GM12878 (cell line): ENCODE measurements around the gene MYO7A. TPM values are rescaled to one million over a fixed set of nuclear protein-coding genes. Genes with fewer than 3 reads are reported as not detected.

ENCODE experiments used
- ASH2L ChIP-seq: fragments of 300-600, 200-600 bp; sonication (generic); IDR thresholded peaks from 2 replicates; pipeline ENCODE4 v1.6.1; 2017; ENCODE audit warnings: low read depth, mild to moderate bottlenecking, borderline replicate concordance
- BHLHE40 ChIP-seq, 2 experiments: fragments of 450-650 bp in 1 of 2; IDR thresholded peaks; 2 replicates each; pipeline ENCODE4 v1.6.1; 2011 to 2017; ENCODE audit warnings: low read depth in 2 of 2, borderline replicate concordance in 1 of 2, improper control_type of control experiment in 1 of 2, low read length in 1 of 2, mild to moderate bottlenecking in 1 of 2
- EP300 ChIP-seq, 2 experiments: fragments of 150-350 bp in 1 of 2; IDR thresholded peaks; 2 replicates each; pipeline ENCODE4 v1.6.1; 2011 to 2012; ENCODE audit warnings: low read depth in 2 of 2, low read length in 2 of 2, borderline replicate concordance in 1 of 2, improper control_type of control experiment in 1 of 2, inconsistent platforms in 1 of 2; ENCODE audit not compliant: control insufficient read depth in 1 of 2
- HDGF ChIP-seq: fragments of 450-650 bp; IDR thresholded peaks from 2 replicates; pipeline ENCODE4 v1.6.1; 2016; ENCODE audit warnings: antibody characterized with exemption
- IKZF1 ChIP-seq: fragments of 450-650 bp; conservative IDR thresholded peaks from 2 replicates; pipeline ENCODE4 v1.6.1; 2017; ENCODE audit warnings: antibody characterized with exemption, mild to moderate bottlenecking
- RAD21 ChIP-seq: IDR thresholded peaks from 2 replicates; pipeline ENCODE4 v1.6.1; 2011; ENCODE audit warnings: mild to moderate bottlenecking, low read depth, low read length, moderate library complexity; ENCODE audit not compliant: insufficient read depth
- polyA plus RNA-seq, 11 experiments: library from polyadenylated mRNA; depleted of rRNA in 4 of 11; unstranded in 6 of 11; stranded (reverse) in 5 of 11; fragments of >200 nt; fragmentation: Nextera tagmentation in 4 of 11; fragmentation: Illumina TruSeq in 1 of 11; extraction: Ambion mirVana in 4 of 11; extraction: Trizol in 1 of 11; gene quantifications; 1 replicate in 1 of 11; 2 replicates in 10 of 11; pipeline versions ENCODE4 v1.2.1 to v1.2.3, GENCODE V29; 2011 to 2016; ENCODE audit warnings: inconsistent platforms in 2 of 11, missing spikeins in 2 of 11, low read depth in 1 of 11
- total RNA-seq, 4 experiments: library from RNA; depleted of rRNA in 3 of 4; stranded (reverse); fragments of >200 nt in 3 of 4; fragmentation: Illumina TruSeq in 1 of 4; extraction: Trizol in 1 of 4; gene quantifications; 2 replicates each; pipeline versions ENCODE4 v1.2.1 to v1.2.3, GENCODE V29; 2013 to 2021
- TF ChIP-seq, protein P1 (sequence below): fragments of 450-650 bp; formaldehyde crosslinking; IDR thresholded peaks from 2 replicates; pipeline ENCODE4 v1.5.0; 2022; ENCODE audit warnings: mild to moderate bottlenecking, missing genetic modification characterization
- TF ChIP-seq, protein P2 (sequence below): fragments of 450-650 bp; IDR thresholded peaks from 2 replicates; pipeline ENCODE4 v1.6.1; 2017; ENCODE audit warnings: low read depth, mild to moderate bottlenecking, moderate library complexity
- TF ChIP-seq, protein P3 (sequence below): IDR thresholded peaks from 2 replicates; pipeline ENCODE4 v1.6.1; 2012; ENCODE audit warnings: low read depth, low read length, improper control_type of control experiment

The MYO7A gene
- total and polyA plus RNA-seq, 10 of the 15 experiments (the other 5 are each of a cell fraction or from before 2014, with no cell fraction given): 0.01 to 0.21 (median 0.04) TPM; not detected in 6

DNA sequence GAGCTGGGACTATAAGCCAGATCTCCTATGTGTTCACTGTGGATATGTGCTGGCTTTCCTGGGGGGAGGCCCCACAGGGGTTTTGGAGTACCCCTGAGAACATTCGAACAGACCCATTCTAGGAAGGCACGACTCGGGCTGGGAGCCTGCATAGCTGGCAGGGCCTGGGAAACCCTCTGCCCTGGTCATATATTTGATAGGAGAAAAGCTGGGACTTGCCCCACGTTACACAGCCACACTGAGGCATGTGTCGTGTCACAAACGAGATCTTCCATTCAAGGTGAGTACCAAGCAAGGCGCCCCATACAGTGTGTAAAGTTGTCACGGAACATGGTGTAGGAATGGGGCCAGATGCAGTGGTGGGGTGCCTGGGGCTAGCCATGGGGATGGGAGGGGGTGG, 11.2 kb downstream of the MYO7A start (continued):
- TF ChIP-seq RAD21: no peak
- TF ChIP-seq, protein P1, sequence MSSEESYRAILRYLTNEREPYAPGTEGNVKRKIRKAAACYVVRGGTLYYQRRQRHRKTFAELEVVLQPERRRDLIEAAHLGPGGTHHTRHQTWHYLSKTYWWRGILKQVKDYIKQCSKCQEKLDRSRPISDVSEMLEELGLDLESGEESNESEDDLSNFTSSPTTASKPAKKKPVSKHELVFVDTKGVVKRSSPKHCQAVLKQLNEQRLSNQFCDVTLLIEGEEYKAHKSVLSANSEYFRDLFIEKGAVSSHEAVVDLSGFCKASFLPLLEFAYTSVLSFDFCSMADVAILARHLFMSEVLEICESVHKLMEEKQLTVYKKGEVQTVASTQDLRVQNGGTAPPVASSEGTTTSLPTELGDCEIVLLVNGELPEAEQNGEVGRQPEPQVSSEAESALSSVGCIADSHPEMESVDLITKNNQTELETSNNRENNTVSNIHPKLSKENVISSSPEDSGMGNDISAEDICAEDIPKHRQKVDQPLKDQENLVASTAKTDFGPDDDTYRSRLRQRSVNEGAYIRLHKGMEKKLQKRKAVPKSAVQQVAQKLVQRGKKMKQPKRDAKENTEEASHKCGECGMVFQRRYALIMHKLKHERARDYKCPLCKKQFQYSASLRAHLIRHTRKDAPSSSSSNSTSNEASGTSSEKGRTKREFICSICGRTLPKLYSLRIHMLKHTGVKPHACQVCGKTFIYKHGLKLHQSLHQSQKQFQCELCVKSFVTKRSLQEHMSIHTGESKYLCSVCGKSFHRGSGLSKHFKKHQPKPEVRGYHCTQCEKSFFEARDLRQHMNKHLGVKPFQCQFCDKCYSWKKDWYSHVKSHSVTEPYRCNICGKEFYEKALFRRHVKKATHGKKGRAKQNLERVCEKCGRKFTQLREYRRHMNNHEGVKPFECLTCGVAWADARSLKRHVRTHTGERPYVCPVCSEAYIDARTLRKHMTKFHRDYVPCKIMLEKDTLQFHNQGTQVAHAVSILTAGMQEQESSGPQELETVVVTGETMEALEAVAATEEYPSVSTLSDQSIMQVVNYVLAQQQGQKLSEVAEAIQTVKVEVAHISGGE (CRISPR knock-in tag): no peak
- no peak for TF ChIP-seq BHLHE40 (IDR thresholded peaks at IDR 0.05; ENCODE audit: borderline replicate concordance in 1 of 2, low read depth in 2 of 2, low read length in 1 of 2)
- TF ChIP-seq, protein P2, sequence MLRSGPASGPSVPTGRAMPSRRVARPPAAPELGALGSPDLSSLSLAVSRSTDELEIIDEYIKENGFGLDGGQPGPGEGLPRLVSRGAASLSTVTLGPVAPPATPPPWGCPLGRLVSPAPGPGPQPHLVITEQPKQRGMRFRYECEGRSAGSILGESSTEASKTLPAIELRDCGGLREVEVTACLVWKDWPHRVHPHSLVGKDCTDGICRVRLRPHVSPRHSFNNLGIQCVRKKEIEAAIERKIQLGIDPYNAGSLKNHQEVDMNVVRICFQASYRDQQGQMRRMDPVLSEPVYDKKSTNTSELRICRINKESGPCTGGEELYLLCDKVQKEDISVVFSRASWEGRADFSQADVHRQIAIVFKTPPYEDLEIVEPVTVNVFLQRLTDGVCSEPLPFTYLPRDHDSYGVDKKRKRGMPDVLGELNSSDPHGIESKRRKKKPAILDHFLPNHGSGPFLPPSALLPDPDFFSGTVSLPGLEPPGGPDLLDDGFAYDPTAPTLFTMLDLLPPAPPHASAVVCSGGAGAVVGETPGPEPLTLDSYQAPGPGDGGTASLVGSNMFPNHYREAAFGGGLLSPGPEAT: no peak
- no peak for TF ChIP-seq HDGF
- TF ChIP-seq, protein P3, sequence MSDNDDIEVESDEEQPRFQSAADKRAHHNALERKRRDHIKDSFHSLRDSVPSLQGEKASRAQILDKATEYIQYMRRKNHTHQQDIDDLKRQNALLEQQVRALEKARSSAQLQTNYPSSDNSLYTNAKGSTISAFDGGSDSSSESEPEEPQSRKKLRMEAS: no peak
- TF ChIP-seq EP300 (IDR thresholded peaks at IDR 0.05; ENCODE audit: borderline replicate concordance in 1 of 2, control insufficient read depth in 1 of 2, low read depth in 2 of 2, low read length in 2 of 2): no peak
- TF ChIP-seq IKZF1: no peak
- TF ChIP-seq ASH2L: no peak
